GM18951 (cell line): ENCODE measurements around the gene CEP112.

ENCODE experiments used
- POLR2A ChIP-seq: IDR thresholded peaks from 4 replicates; pipeline ENCODE4 v1.6.1; 2011; ENCODE audit warnings: mild to moderate bottlenecking; ENCODE audit not compliant: insufficient read length, insufficient read depth; ENCODE audit errors: extremely low read depth
- in situ Hi-C: fragments of 300-500 bp; cut with MboI; formaldehyde crosslinking; loops from one replicate; pipeline ENCODE4 v1.12.0; 2022; ENCODE audit warnings: low sequenced_read_pairs, mixed read lengths, inconsistent platforms; ENCODE audit not compliant: unreplicated experiment

CEP112 gene

GRCh38 chr17:66167189-66167815 lies 24.6 kb downstream of the CEP112 start:
- in situ Hi-C loops = loop anchor here (25.0 kb wide), 1 partner anchor 880 kb away; no protein-coding TSS in a partner anchor
- no peak for TF ChIP-seq POLR2A

- TF ChIP-seq POLR2A = no peak
- in situ Hi-C loops = loop anchor here (25.0 kb wide), 1 partner anchor 878 kb away; no protein-coding TSS in a partner anchor
Measured at GRCh38 chr17:66165537-66166123, 26.3 kb downstream of the CEP112 start.

- in situ Hi-C loops = loop anchor here (25.0 kb wide), 1 partner anchor 868 kb away; no protein-coding TSS in a partner anchor
Measured at GRCh38 chr17:66155055-66155454, 36.9 kb downstream of the CEP112 start.

- TF ChIP-seq POLR2A = no peak
- in situ Hi-C loops = loop anchor here (25.0 kb wide), 1 partner anchor 865 kb away; no protein-coding TSS in a partner anchor
Measured at GRCh38 chr17:66152756-66153155, 39.2 kb downstream of the CEP112 start.

- no peak for TF ChIP-seq POLR2A
- in situ Hi-C loops = loop anchor here (25.0 kb wide), 1 partner anchor 863 kb away; no protein-coding TSS in a partner anchor
Measured at GRCh38 chr17:66150708-66151107, 41.2 kb downstream of the CEP112 start.

- TF ChIP-seq POLR2A = no peak
- in situ Hi-C loops = no loop called here
Measured at GRCh38 chr17:66149562-66149961, 42.4 kb downstream of the CEP112 start.

- in situ Hi-C loops = no loop called here
- no peak for TF ChIP-seq POLR2A
Measured at GRCh38 chr17:66146394-66146793, 45.5 kb downstream of the CEP112 start.

- TF ChIP-seq POLR2A = no peak
- in situ Hi-C loops = no loop called here
Measured at GRCh38 chr17:66143657-66144282, 48.2 kb downstream of the CEP112 start.

GRCh38 chr17:66142428-66142827 lies 49.5 kb downstream of the CEP112 start:
- in situ Hi-C loops = no loop called here
- no peak for TF ChIP-seq POLR2A

GRCh38 chr17:66138120-66138519 lies 53.8 kb downstream of the CEP112 start:
- in situ Hi-C loops = no loop called here
- TF ChIP-seq POLR2A = no peak

GRCh38 chr17:66135896-66136295 lies 56.0 kb downstream of the CEP112 start:
- TF ChIP-seq POLR2A = no peak
- in situ Hi-C loops = no loop called here

GRCh38 chr17:66135219-66135618 lies 56.7 kb downstream of the CEP112 start:
- in situ Hi-C loops = no loop called here
- no peak for TF ChIP-seq POLR2A

- TF ChIP-seq POLR2A = no peak
- in situ Hi-C loops = no loop called here
Measured at GRCh38 chr17:66129759-66130158, 62.2 kb downstream of the CEP112 start.

- no peak for TF ChIP-seq POLR2A
- in situ Hi-C loops = no loop called here
Measured at GRCh38 chr17:66126231-66126630, 65.7 kb downstream of the CEP112 start.
